Measurements from ENCODE around the gene KCNAB1.
"Not testable (repeated sequence)": the region's sequence is repeated elsewhere in the genome, so short reads cannot be mapped to it uniquely, and the experiment has no call there.

Gene KCNAB1

GRCh38 chr3:156120528-156121251 lies at the start of gene KCNAB1:
Gene KCNAB1 (plus strand): TSS chr3:156120578.
- DNase-seq (ENCODE audit: low spot score): no peak

GRCh38 chr3:156071031-156071430 lies 49.3 kb upstream of the KCNAB1 start:
- DNase-seq (ENCODE audit: low spot score): no peak

GRCh38 chr3:156072950-156073657 lies 47.3 kb upstream of the KCNAB1 start:
- not testable (repeated sequence) for DNase-seq (ENCODE audit: low spot score)

- DNase-seq (ENCODE audit: low spot score): no peak
Observed at GRCh38 chr3:156090126-156090525, 30.3 kb upstream of the KCNAB1 start.

- no peak for DNase-seq (ENCODE audit: low spot score)
Observed at GRCh38 chr3:156093964-156094363, 26.4 kb upstream of the KCNAB1 start.

GRCh38 chr3:156094391-156094790 lies 26.0 kb upstream of the KCNAB1 start:
- no peak for DNase-seq (ENCODE audit: low spot score)

GRCh38 chr3:156095652-156096051 lies 24.7 kb upstream of the KCNAB1 start:
- DNase-seq (ENCODE audit: low spot score): not testable (repeated sequence)

- DNase-seq (ENCODE audit: low spot score): no peak
Observed at GRCh38 chr3:156098437-156099035, 21.8 kb upstream of the KCNAB1 start.

GRCh38 chr3:156099348-156099747 lies 21.0 kb upstream of the KCNAB1 start:
- not testable (repeated sequence) for DNase-seq (ENCODE audit: low spot score)

- DNase-seq (ENCODE audit: low spot score): not testable (repeated sequence)
Observed at GRCh38 chr3:156099984-156100383, 20.4 kb upstream of the KCNAB1 start.

GRCh38 chr3:156102267-156102931 lies 18.0 kb upstream of the KCNAB1 start:
- no peak for DNase-seq (ENCODE audit: low spot score)

- no peak for DNase-seq (ENCODE audit: low spot score)
Observed at GRCh38 chr3:156106721-156107373, 13.5 kb upstream of the KCNAB1 start.

GRCh38 chr3:156107504-156107903 lies 12.9 kb upstream of the KCNAB1 start:
- no peak for DNase-seq (ENCODE audit: low spot score)

- DNase-seq (ENCODE audit: low spot score): no peak
Observed at GRCh38 chr3:156108616-156109015, 11.8 kb upstream of the KCNAB1 start.

- no peak for DNase-seq (ENCODE audit: low spot score)
Observed at GRCh38 chr3:156109989-156110388, 10.4 kb upstream of the KCNAB1 start.

- no peak for DNase-seq (ENCODE audit: low spot score)
Observed at GRCh38 chr3:156126467-156126866, 6.1 kb downstream of the KCNAB1 start.

- DNase-seq (ENCODE audit: low spot score): no peak
Observed at GRCh38 chr3:156131241-156131640, 10.9 kb downstream of the KCNAB1 start.

- no peak for DNase-seq (ENCODE audit: low spot score)
Observed at GRCh38 chr3:156131799-156132198, 11.4 kb downstream of the KCNAB1 start.

GRCh38 chr3:156132313-156132712 lies 11.9 kb downstream of the KCNAB1 start:
- DNase-seq (ENCODE audit: low spot score): no peak

GRCh38 chr3:156133076-156133475 lies 12.7 kb downstream of the KCNAB1 start:
- DNase-seq (ENCODE audit: low spot score): no peak

- DNase-seq (ENCODE audit: low spot score): no peak
Observed at GRCh38 chr3:156135921-156136638, 15.7 kb downstream of the KCNAB1 start.

Data from HuH-7.5 (cell line).